GM18526 (cell line): ENCODE measurements around the gene NEO1.

Experiments used
- POLR2A ChIP-seq: IDR thresholded peaks from 3 replicates; pipeline ENCODE4 v1.6.1; 2011; ENCODE audit not compliant: insufficient read length; ENCODE audit errors: extremely low read depth

The NEO1 gene

GRCh38 chr15:73139041-73139743, 86.9 kb downstream of the NEO1 start:
- TF ChIP-seq POLR2A, result no peak

DNA sequence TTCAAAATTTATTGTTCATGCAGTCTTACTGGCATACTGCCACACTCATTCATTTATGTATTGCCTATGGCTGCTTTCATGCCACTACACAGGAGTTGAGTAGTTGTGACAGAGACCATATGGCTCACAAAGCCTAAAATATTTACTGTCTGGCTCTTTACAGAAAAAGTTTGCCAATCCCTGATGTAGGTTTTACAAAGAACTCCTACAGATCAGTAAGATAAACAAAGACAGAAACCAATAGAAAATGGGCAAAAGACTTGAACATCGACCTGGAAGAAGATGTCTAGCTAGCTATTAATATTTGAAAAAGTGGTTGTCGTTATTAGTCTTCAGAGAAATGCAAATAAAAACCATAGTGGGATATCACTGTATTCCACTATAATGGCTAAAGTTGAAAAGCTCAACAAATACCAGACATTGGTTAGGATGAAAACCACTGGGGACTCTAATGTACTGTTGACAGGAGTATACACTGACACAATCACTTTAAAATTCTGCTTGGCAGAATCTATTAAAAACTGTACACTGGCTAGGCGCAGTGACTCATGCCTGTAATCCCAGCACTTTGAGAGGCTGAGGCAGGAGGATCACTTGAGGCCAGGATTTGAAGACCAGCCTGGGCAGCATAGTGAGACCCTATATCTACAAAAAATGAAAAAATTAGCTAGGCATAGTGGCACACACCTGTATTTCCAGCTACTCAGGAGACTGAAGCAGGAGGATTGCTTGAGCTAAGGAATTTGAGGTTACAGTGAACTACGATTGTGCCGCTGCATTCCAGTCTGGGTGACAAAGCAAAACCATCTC, 87.7 kb downstream of the NEO1 start:
- TF ChIP-seq POLR2A, result no peak

DNA sequence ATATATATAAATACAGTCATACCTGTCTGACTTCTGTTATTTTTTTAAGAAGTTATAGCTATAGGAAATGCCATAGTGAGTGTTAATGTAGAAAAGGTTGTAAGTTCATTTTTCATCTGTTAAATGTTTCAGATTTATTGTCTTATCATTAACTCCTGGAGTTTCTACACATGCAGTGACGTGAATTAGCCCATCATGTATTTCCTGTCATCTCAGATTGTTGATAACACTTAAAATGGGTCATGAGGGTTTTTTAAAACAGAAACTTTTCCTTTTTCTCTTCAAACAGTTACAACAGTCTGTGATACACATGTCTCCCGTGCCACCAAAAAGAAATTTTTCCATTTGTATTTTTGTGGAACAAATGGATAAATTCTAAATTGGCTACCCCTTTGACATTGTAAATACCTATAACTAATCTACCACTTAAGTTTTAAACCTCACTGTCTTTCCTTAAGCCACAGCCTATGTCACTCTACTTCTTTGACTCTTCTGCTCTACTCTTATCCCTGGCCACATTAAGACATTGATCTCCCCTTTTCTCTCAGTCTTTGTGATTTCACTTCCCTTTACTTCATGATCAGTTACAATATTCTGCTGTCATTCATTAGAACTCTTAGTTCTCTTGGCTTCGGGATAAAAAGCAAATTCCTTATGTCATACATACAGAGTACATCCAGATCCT, 89.1 kb downstream of the NEO1 start:
- TF ChIP-seq POLR2A, result no peak

GRCh38 chr15:73142802-73143762, 90.8 kb downstream of the NEO1 start:
- TF ChIP-seq POLR2A, result no peak

DNA sequence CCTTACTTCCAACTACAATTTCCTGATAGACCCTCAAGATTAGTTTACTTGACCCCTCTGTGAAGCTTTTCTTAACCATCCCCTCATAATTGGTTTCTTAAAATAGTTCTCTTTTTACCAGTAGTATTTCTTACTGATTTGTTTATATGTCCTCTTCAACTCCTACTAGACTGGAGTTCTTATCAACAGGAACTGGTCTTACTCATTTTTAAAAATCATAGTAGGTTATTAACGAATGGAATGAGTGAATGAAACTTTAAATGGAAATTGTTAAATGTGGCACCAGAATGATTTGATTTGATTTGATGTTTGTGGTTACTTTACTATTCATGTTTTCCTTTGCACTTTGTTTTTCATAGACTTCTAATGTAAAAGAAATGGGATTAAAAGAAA, 91.5 kb downstream of the NEO1 start:
- TF ChIP-seq POLR2A, result no peak

DNA sequence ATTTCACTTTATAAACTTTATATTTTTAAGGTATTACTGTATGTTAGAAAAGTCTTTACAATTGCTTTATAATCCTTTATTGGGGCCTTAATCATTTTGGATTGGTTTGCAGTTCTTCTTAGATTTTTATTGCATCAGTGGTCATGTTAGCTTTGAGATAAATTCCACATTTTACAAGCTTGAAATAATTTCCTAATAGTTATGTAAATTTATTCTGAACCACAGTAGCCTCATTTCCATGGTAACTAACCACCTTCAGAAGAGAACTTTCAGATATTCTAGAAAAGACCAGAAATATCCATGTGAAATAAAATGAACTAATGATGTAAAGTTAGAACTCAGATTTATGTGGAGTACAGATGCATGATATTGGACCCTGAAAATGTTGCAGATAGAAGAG, 94.2 kb downstream of the NEO1 start:
- TF ChIP-seq POLR2A, result no peak

GRCh38 chr15:73150831-73151230, 98.6 kb downstream of the NEO1 start:
- no peak for TF ChIP-seq POLR2A

GRCh38 chr15:73153024-73153423, 100.8 kb downstream of the NEO1 start:
- no peak for TF ChIP-seq POLR2A

DNA sequence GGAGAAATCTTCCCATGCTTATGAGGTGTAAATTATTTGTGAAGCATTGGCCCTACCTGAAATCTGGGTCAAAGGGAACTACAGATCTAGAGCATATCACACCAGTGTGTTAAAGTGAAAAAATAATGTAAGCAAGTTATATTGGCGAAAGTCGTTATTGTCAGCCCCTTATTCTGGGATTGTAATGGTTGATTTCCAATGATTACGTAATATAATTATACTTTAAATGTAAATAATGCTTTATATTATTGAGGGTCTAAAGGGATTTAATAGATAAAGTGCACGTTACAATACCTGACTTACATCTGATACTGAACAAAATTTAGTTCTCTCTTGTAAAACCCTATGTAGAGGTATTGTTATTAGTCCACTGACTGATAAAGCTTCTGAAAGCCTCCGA, 101.2 kb downstream of the NEO1 start:
- no peak for TF ChIP-seq POLR2A

DNA sequence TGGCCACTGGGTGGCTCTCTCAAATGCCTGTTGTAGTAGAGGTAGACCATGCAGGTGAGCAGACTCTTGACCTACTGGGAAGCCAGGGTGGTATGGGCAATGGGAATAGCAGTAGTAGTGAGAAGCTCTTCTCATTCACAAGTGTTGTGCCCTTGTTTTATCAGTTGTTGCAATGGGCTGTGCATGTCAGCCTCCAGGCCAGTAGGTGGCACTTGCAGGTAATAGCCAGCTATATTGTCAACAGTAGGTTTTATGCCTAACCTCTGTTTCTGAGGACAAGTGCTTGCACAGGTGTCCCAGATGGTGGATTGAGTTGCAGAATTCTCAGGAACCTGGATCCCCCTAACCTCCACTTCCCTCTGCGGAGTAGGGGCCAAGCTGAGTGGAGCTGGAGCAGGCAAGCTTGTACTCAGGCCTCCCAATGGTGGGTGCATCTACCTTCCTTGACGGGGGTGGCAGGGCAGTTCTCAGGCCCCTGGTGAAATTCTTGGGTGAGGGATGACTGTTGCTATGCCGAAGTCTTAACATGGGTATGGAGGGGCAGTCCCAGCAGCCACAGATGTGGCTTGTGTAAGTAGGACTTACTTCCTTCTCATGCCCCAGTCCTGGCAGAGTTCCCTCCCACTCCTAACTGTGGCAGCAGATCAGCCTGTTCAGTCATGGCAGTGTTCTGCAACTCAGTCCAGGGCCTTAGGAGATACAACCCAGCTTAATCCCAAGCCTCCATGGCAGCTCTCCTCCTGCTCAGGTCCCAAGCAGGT, 104.3 kb downstream of the NEO1 start:
- no peak for TF ChIP-seq POLR2A

- TF ChIP-seq POLR2A, result no peak
Measured at GRCh38 chr15:73161546-73161945, 109.3 kb downstream of the NEO1 start.

DNA sequence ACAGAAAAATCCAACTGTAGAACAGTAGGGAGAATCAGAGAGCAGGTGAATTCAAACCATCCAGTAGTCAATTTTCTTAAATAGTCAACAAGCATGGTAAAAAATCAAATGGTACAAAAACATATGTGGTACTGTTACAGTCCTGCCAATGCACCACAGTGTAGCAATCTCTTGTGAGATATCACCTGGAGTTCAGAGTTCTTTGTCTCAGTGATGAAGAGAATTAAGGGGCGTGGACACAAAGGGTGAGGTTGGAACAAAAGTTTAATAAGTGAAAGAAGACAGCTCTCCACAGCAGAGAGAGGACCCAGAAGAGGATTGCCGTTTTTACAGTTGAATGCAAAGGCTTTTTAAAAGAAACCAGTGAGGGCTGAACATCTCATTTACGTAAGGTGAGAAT, 113.2 kb downstream of the NEO1 start:
- no peak for TF ChIP-seq POLR2A

- no peak for TF ChIP-seq POLR2A
Measured at GRCh38 chr15:73165844-73166243, 113.6 kb downstream of the NEO1 start.

DNA sequence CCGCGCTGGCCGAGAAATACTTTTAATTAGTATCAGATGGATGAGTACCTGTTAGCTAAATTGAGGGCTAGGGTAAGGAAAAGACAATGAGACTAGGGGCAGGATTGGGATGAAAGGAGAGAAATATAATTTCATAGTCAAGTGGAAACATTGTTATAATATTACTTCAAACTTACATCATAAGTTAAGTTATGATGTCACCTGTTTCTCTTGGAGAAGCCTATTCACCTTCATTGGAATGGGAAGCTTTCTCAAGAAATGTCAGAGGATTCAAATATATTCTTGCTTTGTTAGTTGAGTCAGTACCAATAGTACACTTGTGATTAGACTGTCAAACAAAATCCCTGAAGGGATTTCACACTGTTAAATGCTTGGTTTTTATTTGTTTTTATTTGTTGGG, 116.2 kb downstream of the NEO1 start:
- TF ChIP-seq POLR2A, result no peak
